Measurements from ENCODE around the gene HMOX2.

The HMOX2 gene

DNA sequence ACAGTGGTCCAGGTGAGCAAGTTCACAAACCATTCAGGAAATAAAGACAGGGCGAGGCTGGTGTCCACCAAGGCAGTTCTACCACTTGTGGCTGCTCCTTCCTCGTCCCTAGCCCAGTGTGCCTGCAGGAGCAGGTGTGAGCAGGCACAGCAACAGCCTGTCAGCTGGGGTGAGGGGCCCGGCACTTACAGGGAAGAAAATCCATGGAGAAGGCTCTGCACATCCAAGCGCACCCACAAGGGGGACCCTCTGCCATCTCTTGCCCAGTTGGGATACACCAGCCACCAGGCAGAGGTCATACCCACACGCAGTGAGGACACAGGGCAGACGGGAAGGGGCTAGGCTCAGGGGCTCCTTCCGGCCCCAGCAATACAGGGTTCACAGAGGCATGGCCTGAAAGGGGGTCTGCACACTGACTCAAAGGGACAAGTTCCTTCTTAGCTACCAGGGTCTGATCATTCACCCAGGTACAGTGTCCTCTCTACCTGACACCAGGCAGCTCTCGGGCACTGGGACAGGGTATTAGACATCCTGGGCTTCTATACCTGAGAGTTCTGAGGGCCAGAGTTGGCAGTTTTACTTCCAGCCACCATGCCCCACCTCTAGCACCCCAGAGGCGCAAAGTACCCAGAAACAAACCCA is 35.4 kb downstream of the HMOX2 start:
- DNase-seq (ENCODE audit: low spot score): no peak
- TF ChIP-seq, protein P1, sequence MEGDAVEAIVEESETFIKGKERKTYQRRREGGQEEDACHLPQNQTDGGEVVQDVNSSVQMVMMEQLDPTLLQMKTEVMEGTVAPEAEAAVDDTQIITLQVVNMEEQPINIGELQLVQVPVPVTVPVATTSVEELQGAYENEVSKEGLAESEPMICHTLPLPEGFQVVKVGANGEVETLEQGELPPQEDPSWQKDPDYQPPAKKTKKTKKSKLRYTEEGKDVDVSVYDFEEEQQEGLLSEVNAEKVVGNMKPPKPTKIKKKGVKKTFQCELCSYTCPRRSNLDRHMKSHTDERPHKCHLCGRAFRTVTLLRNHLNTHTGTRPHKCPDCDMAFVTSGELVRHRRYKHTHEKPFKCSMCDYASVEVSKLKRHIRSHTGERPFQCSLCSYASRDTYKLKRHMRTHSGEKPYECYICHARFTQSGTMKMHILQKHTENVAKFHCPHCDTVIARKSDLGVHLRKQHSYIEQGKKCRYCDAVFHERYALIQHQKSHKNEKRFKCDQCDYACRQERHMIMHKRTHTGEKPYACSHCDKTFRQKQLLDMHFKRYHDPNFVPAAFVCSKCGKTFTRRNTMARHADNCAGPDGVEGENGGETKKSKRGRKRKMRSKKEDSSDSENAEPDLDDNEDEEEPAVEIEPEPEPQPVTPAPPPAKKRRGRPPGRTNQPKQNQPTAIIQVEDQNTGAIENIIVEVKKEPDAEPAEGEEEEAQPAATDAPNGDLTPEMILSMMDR (IDR thresholded peaks at IDR 0.05; ENCODE audit: borderline replicate concordance, control extremely low read depth, extremely low read depth, insufficient read depth, missing control alignments): no peak
- in situ Hi-C loops (cut with MboI; ENCODE audit: low sequenced_read_pairs, unreplicated experiment): no loop called here

DNA sequence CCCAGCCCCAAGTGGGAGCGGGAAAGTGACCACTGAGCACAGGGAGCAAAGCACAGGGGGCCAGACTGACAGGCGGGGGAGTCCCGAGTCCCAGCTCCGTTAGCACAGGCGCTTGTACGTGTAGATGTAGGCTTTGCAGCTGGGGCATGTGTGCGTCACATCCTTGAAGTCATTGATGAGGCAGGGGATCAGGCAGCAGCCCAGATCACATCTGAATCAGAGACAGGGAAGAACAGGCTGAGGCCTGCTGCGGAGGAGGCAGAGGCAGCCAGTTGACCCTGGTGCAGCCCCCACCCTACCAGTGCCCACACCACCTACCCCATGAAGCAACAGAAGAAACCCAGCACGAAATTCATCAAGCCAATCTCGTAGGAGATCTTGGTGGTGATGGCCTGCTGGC is 36.3 kb downstream of the HMOX2 start:
- DNase-seq (ENCODE audit: low spot score): no peak
- TF ChIP-seq, protein P1 (IDR thresholded peaks at IDR 0.05; ENCODE audit: borderline replicate concordance, control extremely low read depth, extremely low read depth, insufficient read depth, missing control alignments): no peak
- in situ Hi-C loops (cut with MboI; ENCODE audit: low sequenced_read_pairs, unreplicated experiment): no loop called here

DNA sequence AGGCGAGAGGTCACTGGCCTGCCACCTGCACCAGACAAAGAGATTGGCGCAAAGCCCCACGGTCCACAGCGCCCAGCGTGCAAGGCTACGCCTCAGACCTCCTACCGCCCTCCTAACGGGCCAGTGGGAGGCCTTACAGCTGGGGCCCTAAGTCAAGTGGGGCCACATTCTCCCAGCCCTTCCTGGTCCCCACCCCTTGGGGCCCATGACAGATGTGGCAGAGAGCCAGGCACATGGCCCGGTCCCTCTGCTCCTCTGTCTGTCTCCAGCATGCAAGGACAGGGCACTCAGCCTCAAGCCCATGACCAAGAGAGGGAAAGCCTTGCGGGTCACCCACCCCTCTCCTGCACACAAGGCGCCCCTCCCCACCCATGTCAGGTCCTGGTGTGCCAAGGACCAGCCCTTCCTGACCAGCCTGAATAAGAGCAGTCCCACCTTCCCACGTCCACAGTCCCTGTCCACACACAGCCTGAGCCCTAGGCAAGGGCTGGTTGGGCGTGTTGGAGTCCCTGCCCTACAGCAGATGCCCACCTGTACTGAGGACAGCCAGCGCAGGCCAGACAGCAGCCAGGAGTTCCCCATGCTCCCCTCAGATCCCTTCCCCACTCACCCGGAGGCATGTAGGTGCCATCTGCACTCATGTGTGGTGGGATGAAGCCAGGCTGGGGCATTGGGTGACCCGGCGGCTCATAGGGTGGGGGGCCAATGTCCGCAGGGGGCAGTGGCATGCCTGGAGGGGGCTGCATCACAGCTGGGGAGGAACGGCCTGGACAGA is 37.1 kb downstream of the HMOX2 start:
- DNase-seq (ENCODE audit: low spot score): no peak
- in situ Hi-C loops (cut with MboI; ENCODE audit: low sequenced_read_pairs, unreplicated experiment): no loop called here
- TF ChIP-seq, protein P1 (IDR thresholded peaks at IDR 0.05; ENCODE audit: borderline replicate concordance, control extremely low read depth, extremely low read depth, insufficient read depth, missing control alignments): no peak

DNA sequence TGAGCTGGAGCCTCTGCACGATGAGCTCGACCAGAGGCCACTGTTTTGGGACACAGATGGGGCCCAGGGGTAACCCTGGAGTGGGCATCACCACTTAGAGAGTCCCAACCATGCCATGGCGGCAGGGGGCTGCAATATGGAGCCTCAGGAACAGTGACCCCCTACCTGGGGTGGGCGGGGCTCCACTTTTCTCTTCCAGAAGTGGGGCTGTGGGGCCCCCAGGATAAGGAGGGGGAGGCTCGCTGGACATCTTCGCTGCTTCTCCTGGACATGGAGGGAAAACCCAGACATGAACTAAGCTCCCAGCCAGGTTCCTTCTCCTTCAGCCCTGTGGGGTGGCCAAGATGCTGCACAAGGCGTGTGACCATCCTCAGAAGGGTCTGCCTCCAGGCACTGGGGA is 37.7 kb downstream of the HMOX2 start:
- no peak for DNase-seq (ENCODE audit: low spot score)
- in situ Hi-C loops (cut with MboI; ENCODE audit: low sequenced_read_pairs, unreplicated experiment): no loop called here
- TF ChIP-seq, protein P1 (IDR thresholded peaks at IDR 0.05; ENCODE audit: borderline replicate concordance, control extremely low read depth, extremely low read depth, insufficient read depth, missing control alignments): no peak

DNA sequence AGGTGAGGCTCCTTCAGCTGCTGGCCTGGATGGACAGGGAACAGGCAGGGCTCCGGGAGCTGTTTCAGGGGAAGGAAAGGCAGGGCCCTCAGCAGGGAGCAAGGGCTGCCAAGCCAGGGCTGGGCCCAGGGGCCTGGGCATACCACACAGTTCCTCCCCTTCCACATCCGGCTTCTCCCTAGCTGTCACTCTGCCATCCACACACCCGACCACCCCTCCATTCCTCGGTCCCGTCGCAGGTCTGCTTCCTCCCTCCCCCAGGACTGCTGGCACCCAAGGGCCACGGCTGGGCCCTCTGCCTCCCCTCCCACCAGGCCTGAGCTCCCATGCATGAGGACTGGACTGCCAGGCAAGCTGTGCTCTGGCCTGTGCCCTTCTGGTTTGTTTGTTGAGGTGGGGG is 38.4 kb downstream of the HMOX2 start:
- in situ Hi-C loops (cut with MboI; ENCODE audit: low sequenced_read_pairs, unreplicated experiment): no loop called here
- no peak for DNase-seq (ENCODE audit: low spot score)
- TF ChIP-seq, protein P1 (IDR thresholded peaks at IDR 0.05; ENCODE audit: borderline replicate concordance, control extremely low read depth, extremely low read depth, insufficient read depth, missing control alignments): no peak

DNA sequence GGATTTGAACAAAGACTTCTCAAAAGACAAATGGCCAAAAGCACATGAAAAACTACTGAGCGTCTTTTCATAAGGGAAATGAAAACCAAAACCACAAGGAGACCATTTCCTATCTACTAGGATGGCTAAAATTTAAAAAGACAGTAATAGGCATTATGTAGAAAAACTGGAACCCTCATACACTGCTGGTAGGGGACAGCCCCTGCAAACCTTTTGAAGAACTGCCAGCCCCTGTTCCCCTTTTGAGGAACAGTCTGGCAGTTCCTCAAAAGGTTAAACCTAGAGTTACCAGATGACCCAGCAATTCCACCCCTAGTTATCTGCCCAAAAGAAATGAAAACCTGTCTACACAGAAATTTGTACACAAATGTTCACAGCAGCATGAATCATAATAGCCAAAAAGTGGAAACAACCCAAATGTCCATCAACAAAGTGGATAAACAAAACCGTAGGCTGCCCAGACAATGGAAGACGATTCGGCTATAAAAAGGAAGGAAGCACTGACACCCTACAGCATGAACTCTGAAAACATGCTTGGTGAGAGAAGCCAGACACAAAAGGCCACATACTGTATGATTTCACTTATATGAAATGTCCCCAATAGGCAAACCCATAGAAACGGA is 39.5 kb downstream of the HMOX2 start:
- TF ChIP-seq, protein P1 (IDR thresholded peaks at IDR 0.05; ENCODE audit: borderline replicate concordance, control extremely low read depth, extremely low read depth, insufficient read depth, missing control alignments): no peak
- no peak for DNase-seq (ENCODE audit: low spot score)
- in situ Hi-C loops (cut with MboI; ENCODE audit: low sequenced_read_pairs, unreplicated experiment): no loop called here
